Colon (tissue), 2 donors: ENCODE results near the gene ANKLE1.

Experiments used
- FAIRE-seq: peaks from 2 replicates; lab custom pipeline; 2012; peaks lifted over from hg19 to GRCh38; lab: Jason Lieb, UNC
- donor health status: control.
- donor health status: control.

The ANKLE1 gene, protein sequence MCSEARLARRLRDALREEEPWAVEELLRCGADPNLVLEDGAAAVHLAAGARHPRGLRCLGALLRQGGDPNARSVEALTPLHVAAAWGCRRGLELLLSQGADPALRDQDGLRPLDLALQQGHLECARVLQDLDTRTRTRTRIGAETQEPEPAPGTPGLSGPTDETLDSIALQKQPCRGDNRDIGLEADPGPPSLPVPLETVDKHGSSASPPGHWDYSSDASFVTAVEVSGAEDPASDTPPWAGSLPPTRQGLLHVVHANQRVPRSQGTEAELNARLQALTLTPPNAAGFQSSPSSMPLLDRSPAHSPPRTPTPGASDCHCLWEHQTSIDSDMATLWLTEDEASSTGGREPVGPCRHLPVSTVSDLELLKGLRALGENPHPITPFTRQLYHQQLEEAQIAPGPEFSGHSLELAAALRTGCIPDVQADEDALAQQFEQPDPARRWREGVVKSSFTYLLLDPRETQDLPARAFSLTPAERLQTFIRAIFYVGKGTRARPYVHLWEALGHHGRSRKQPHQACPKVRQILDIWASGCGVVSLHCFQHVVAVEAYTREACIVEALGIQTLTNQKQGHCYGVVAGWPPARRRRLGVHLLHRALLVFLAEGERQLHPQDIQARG

DNA sequence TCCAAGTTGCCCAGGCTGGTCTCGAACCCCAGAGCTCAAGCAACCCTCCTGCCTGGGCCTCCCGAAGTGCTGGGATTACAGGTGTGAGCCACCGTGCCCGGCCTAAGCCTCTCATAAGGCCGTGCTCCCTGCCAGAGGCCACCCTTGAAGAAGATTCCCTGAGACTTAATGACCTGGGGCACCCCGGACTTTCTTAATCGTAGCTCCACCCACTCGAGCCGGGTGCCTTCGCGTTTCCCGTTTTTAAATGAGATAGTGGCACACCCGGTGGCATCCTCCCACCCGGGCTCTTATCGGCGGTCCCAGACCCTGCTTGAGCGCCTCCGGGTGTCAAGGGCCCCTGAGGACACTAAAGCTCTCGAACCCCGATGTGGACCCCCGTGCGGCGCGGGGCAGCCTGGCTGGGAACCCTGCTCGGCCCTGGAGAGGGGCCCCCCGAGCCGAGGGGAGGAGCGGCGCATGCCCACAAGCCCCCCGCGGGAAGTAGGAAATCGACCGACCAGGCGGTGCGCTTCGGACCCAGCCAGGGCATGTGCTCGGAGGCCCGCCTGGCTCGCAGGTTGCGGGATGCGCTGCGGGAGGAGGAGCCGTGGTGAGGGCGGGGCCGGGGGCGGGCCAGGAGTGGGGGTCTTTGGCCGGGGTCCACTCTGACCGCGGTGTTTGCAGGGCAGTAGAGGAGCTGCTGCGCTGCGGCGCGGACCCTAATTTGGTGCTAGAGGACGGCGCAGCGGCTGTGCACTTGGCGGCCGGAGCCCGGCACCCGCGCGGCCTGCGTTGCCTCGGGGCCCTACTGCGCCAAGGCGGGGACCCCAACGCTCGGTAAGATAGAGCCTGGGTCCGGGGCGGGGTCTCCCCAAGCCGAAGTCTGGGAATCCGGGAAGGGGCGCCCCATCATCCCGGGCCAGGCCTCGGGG, at the start of gene ANKLE1:
TSS of gene ANKLE1 (plus strand) at position 511 of the 914 bp plus-strand sequence. CDS start at position 531, 20 bp downstream.
- FAIRE-seq: no peak

DNA sequence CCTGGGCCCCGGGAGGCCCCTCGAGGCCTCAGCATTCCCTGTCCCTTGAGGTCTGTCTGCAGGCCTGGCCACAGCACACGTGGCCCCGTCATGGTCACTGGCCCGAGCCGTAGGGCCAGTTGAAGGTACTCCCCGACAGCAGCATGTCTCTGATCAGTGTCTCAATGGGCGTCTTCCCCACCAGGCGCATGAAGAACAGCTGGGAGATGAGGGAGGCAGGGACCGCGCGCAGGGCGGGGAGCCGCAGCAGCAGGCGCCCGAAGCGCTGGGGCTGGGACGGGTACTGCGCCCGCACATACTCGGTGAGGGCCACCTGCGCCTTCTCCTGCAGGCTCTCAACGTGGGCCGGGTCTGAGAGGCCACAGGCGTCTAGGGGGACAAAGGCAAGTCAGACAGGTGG, 49.4 kb upstream of the ANKLE1 start:
- no peak for FAIRE-seq

DNA sequence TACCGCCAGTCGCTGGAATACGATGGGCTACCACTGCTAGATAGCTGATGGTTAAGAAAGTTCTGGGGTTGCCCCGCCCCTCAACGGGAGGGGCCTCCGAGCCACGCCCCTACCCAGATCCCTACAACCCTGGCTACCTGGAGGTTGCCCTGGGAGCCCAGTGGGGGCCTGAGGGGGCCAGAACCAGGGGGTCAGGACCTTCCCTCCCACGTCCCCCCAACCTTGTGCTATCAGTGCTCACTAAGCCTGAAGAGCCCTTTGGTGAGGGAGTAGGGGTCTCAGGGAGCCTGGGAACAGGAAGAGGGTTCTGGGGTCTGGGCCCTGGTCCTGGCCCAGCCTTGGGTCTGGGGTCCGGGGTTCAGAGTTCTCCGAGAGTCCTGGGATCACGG, 46.8 kb upstream of the ANKLE1 start:
- FAIRE-seq: no peak

DNA sequence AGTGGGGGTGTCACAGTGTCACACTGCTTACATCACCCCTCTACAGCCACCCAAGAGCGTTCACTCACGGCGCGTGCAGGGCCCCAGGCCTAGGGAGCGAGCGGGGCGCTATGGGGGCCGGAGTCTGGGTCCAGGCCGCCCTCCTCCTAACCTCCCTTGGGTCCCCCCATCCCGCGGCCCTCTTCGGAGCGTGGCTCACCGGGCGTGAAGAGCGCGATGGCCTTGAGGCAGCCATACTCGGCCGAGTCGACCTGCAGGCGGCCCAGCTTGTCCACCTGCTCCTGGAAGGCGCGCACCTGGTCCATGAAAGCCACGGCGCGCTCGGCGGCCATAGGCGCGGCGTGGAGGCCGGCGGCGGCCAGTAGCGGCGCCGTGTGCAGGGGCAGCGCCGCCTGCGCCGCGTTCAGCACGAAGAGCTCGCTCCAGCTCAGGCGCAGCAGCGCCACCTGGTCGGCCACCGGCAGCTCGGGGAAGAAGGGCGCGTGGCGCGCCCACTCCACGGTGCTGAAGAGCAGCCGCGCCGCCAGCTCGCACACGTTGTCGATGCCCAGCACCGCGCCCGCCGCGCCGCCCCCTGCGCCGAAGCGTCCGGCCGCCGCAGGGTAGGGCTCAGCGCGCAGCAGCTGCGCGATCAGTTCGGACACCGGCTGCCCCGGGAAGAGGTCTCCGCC, 46.3 kb upstream of the ANKLE1 start:
- FAIRE-seq: no peak

DNA sequence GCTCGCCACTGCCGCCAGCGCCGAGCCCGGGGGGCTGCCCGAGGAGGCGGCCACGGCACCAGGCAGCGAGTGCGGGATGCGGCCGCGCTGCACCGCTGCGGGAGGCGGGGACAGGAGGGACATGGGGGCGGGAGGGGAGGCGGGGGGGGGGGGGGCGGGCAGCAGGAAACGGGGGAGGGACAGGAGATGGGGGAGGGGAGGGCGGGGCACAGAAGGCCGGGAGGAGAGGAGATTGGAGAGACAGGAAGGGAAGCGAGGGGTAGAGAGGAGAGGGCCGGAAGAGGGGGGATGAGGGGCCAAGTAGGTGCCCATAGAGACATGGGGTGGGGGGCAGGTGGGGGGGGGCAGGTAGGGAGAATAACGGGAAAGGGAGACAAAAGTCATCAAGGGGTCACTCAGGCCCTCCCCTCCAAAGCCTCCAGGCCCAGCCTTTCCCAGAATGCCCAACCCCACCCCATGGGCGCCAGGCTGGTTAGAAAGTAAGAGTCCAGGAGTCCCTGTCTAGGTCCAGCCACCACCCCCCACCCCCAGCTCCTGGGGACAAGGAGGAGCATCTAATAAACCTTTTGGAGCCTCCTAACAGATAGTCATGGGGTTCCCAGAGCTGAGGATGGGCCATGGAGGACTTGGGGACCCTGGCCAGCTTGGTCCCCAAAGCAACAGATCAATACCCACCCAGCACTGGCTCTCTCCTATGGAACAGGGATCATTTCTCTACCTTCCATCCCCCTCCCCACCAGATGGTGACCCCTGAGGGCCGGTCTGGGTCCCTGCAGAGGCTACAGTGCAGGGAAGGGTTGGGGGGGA, 45.5 kb upstream of the ANKLE1 start:
- no peak for FAIRE-seq

DNA sequence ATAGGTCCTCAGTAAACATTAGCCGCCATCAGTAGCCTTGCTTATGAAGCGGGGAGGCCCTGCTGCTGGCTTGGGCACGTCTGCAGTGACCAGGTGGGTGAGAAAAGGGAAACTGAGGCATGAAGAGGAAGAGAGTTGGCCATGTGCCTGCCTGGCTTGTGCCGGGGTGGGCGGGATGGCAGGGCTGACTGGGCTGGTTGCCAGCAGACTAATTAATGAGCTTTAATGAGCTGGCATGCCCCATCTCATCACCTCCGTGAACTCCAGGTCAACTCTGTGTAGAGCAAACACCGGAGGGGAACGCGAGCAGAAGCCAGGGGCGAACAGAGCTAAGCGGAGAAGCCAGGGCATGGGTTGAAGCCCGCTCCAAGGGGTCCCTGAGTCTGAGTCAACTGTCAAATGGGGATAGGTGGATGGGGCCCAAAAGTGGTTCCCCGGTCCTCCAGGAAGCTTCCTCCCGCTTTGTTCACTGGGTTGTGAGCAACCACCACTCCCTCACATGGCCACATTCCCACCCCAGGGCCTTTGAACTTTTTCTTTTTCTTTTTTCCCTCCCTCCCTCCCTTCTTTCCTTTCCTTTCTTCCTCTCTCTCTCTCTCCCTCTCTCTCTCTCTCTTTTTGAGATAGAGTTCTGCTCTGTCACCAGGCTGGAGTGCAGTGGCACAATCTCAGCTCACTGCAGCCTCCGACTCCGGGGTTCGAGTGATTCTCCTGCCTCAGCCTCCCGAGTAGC, 44.7 kb upstream of the ANKLE1 start:
- no peak for FAIRE-seq

DNA sequence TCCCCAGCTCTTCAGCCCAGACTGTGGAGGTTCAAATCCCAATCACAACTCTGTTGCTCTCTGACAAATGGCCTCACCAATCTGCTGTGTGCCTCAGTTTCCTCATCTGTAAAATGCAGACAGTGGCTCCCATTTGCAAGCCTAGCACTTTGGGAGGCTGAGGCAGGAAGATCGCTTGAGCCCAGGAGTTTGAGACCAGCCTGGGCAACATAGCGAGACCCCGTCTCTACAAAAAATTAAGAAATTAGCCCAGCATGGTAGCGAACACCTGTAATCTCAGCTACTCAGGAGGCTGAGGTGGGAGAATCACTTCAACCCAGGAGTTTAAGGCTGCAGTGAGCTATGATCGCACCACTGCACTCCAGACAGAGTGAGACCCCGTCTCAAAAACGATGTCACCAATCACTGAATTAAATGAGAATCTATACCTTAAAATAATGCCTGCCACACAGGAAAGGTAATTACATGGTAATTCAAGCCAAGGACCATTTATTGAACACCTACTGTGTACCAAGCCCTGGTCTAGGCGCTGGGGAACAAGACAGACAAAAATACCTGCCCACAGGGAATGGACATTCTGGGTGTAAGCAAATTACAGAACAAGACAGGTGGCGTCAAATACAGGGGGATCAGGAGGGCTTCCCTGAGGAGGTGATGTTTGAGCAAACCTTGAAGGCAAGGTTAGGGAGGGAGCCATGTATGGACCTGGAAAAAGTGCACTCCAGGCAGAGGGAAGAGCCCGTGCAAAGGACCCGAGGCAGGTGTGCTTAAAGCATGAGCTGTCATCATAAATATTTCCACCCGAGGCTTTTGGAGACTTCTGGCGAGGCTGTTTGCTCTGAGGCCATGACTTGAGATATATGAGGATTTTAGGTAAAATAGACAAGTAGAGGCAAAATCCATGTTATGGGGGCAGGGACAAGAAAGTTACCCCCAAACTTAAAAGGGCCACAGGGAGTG, 43.7 kb upstream of the ANKLE1 start:
- no peak for FAIRE-seq

DNA sequence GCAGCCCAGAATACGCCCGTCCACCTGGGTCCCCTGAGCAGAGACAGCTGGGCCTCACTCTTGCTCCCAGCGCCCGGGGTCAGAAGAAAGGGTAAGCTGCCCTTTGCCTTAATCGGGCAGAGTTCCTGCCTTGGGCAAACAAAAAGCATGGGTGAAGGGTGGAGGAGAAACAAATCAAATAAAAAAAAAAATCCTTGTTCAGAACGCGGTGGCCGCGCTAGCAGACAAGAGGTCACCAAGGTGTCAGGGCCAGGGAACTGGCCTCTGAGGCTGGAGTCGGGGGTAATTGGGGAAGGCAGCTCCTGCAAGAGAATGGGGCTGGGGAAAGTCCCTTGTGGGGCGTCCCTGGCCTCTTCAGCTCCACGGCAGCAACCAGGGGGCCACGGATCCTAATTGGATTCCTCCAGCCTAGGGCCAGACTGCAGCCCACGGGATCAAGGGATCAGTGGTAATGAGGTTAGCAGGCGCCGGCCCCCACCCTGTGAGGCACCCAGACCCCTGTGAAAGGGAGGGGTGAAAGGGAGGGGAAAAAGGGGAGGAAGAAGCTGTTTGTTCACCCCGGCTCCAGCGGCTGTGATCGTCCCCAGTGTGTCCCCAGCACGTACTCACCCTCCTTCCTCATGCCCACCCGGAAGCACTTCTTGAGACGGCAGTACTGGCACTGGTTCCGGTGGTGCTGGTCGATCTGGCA, 41.5 kb upstream of the ANKLE1 start:
- no peak for FAIRE-seq

DNA sequence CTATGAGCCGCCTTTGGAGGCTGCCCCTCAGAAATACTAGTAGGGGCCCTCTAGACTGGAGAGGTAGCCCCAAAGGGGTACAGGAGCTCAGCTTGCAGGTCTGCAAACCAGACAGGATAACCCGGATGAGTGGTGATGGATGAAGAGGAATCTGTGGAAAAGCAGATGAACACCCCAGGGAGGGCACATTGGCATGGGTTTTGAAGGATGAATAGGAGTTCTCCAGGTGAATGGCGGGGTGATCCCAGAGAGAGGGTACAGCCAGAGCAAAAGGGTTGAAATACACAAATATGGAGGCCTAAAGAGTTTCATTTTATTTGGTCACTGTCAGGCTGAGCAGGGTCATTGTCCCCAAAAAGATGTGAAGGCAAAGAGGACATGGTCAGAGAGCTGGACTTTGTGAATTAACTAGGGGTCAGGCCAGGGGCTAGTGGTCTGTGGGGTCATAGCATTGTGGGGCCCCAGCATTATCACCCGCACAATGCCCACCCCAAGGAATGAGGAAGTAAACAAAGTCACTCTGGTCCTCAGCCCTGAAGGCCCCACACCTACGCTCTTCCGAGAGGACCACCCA, 40.8 kb upstream of the ANKLE1 start:
- no peak for FAIRE-seq

DNA sequence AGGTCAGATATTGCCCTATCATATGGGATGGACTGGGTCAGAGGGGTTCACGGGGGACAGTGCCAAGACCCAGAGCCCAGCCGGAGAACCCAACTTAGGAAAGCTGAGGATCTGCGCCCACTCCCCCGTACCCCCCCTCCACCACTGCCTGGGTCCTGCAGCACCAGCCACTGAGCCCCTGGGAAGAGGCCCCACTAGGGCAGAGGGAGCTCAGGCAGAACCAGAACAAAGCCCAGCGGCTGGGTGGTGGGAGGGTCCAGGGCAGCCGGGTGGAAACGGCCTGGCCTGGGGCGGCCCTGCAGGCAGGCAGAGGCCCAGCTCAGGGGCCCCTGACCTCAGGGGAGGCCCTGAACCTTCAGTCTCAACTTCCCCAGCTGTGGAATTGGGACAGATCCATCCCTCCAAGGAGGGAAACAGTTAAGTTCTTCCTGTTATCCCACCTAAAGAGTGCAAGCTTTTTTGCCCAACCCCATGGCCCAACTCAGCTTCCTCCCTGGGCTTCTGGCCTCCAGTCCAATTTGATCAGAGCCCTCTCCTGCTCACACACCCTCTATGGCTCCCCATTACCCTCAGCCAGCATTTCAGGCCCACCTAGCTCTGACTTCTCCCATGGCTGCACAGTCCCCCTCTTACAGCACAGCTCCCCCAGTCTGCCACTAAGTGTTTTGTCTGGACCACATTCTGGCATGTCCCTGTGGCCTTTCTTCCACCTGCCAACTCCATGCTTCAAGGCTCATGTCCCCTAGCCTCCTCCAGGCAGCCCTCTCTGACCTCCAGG, 39.1 kb upstream of the ANKLE1 start:
- no peak for FAIRE-seq

DNA sequence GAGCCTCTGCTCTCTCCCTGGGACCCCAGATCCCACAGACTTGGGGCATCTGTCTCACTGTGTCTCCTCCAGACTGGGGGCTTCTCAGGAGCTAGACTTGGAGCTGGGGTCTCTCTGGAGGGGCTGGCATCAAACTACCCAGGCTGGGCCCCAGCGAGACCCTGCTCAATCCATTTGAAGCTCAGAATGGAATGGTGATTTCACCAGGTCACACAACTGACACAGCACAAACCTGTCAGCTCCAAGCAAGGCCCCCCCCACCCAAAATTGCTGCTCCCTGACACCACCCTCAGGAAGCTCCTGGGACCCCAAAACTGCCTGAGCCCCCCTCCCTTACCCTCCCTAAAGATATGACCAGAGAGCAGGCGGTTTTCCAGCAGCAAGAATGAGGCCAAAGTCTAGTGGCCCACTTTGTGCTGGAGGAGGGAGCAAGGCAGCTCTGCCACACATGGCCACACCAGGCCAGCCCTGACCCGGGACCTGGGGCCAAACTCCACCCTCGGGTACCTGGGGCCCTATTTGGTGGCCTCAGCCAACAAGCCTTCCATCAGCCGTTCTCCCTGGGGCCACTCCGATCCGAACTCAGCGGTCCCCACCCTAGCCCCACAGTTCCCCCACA, 38.4 kb upstream of the ANKLE1 start:
- no peak for FAIRE-seq

DNA sequence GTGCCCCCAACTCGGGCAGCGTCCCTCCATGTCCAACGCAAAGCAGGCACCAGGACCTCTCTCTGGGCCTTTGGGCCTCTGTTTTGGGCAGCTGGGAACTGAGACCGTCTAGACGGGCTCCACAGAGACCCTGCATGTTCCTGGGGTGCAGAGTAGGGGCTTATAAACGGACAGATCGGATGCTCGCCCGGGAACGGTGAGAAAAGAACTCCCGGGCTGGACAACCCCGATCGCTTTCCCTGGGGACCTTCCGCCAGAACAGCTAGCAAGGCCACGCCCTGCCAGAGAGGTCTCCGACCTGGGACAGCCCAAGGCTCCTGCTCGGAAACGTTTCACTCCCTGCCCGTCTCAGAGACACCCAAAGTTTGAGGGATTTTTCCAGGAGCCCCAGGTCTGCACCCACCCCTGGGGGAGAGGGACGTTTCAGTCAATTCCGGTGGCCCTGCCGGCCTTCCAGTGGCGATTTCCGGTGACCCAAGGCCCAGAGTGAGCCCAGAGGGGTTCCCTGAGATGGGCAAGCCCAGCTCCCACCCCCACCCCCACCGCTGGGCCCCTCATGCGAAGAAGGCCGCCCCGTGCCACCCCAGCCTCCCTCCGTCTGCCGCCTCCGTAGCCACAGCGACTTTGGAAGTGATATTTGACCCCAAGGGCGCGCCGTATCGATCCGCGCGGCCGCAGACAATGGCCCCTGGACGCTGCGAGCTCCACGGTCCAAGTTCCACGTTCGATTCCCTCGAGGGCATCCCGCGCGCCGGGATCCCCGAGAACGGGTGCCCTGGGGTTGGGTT, 37.7 kb upstream of the ANKLE1 start:
- FAIRE-seq: no peak

DNA sequence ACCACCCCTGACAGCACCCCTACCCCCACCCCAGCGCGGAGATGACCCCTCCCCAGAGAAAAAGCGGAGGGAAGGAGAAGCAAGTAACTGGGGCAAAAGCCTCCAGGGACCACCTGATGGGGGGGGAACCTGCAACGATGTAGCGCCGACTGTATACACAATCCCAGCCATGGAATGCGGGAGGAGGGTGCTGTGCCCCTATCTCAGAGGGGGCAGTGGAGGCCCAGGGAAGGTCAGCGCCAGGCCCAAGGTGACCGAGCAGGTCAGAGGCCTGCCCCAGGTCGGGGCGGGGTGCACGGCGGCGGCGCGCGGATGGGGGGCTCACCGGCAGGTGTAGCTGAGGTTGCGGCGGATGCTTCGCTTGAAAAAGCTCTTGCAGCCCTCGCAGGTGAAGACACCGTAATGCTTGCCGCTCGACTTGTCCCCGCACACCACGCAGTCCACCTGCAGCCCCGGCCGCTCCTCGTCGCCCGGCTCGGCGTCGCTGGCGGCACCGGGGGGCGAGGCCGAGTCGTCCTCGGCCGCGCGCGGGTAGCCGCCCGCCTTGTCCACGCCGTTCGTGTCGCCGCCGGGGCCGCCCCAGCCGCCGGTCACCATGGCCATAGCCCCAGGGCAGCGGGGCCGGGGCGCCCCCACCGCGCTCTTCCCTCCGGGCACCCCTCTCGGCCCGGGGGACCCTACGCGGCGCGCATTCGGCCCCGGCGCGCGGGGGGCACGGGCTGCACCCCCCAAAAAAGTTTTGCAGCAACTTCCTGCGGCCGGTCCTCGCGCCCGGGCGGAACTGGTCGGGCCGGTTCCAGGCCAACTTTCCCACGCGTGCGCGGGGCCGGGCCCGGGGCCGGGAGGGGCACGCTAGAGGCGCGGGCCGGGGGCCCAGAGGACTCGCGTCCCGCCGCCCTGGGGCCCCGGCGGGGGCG, 36.8 kb upstream of the ANKLE1 start:
- FAIRE-seq: no peak

DNA sequence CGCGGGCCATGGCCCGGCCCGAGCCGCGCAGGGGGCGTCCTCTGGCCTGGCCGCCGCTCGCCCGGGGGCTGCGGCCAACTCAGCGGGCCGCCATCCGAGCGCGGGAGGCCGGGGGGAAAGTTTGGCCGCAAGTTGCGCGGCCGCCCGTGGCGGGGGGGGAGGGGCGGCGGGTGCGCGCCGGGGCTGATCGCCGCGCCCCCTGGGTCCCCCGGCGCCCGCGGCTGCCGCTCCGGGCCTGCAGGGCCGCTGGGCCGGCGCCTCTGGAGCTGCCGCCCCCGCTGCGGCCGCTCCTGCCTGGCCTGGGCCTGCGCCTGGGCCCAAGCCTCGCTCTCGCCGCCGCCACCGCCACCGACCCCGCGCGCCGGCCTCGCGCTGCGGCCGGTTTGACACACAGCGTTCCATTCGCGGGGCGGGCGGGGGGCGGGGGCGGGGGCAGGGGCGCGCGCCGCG, 36.1 kb upstream of the ANKLE1 start, which contains the start of gene NR2F6:
TSS of gene NR2F6 (minus strand) at position 385 of the 450 bp plus-strand sequence. CDS start 699 bp downstream, outside the sequence.
- no peak for FAIRE-seq
